ENCODE data around the gene FAM151B. TPM values are rescaled to one million over a fixed set of nuclear protein-coding genes. Genes with fewer than 3 reads are reported as not detected.
"Not testable (repeated sequence)": the region's sequence is repeated elsewhere in the genome, so short reads cannot be mapped to it uniquely, and the experiment has no call there.

Gene FAM151B
- total and polyA plus RNA-seq, 2 experiments from 2014 or later = 0.84 to 1.0 TPM

GRCh38 chr5:80491296-80491695, 3.4 kb downstream of the FAM151B start:
- no peaks in the 10 kb centered on the region for H3K27me3 ChIP-seq
- no peak for DNase-seq (ENCODE audit: low read depth in 1 of 2, low spot score in 1 of 2)
- no peak for TF ChIP-seq CTCF (IDR thresholded peaks at IDR 0.05; ENCODE audit: low read depth, low read length)

GRCh38 chr5:80492741-80493140, 4.8 kb downstream of the FAM151B start:
- no peak overlapping the region for H3K4me3 ChIP-seq
- no peak for TF ChIP-seq CTCF (IDR thresholded peaks at IDR 0.05; ENCODE audit: low read depth, low read length)
- no peak for DNase-seq (ENCODE audit: low read depth in 1 of 2, low spot score in 1 of 2)
- H3K9me3 ChIP-seq (ENCODE audit: low read depth) = no peaks in the 10 kb centered on the region
- no peaks in the 10 kb centered on the region for H3K36me3 ChIP-seq
- no peak overlapping the region for H3K27ac ChIP-seq
- no peaks in the 10 kb centered on the region for H3K4me1 ChIP-seq (ENCODE audit: low read depth)
- H3K27me3 ChIP-seq = no peaks in the 10 kb centered on the region

More at GRCh38 chr5:80491296-80491695, 3.4 kb downstream of the FAM151B start:
- H3K4me1 ChIP-seq (ENCODE audit: low read depth) = peaks cover 3% of the 10 kb centered on the region
- no peak overlapping the region for H3K27ac ChIP-seq
- H3K36me3 ChIP-seq = no peaks in the 10 kb centered on the region
- H3K9me3 ChIP-seq (ENCODE audit: low read depth) = no peaks in the 10 kb centered on the region
- H3K4me3 ChIP-seq = no peak overlapping the region

GRCh38 chr5:80493443-80493842, 5.5 kb downstream of the FAM151B start:
- H3K27ac ChIP-seq; H3K4me3 ChIP-seq; H3K36me3 ChIP-seq; DNase-seq (ENCODE audit: low read depth in 1 of 2, low spot score in 1 of 2); H3K9me3 ChIP-seq (ENCODE audit: low read depth); H3K4me1 ChIP-seq (ENCODE audit: low read depth); H3K27me3 ChIP-seq: not testable (repeated sequence)

GRCh38 chr5:80495891-80496290, 8.0 kb downstream of the FAM151B start:
- no peaks in the 10 kb centered on the region for H3K36me3 ChIP-seq
- DNase-seq (ENCODE audit: low read depth in 1 of 2, low spot score in 1 of 2) = no peak
- no peak overlapping the region for H3K4me3 ChIP-seq
- no peak overlapping the region for H3K27ac ChIP-seq
- H3K27me3 ChIP-seq = no peaks in the 10 kb centered on the region
- no peaks in the 10 kb centered on the region for H3K9me3 ChIP-seq (ENCODE audit: low read depth)
- no peaks in the 10 kb centered on the region for H3K4me1 ChIP-seq (ENCODE audit: low read depth)
- TF ChIP-seq CTCF (IDR thresholded peaks at IDR 0.05; ENCODE audit: low read depth, low read length) = no peak

GRCh38 chr5:80502800-80503199, 14.9 kb downstream of the FAM151B start:
- no peaks in the 10 kb centered on the region for H3K9me3 ChIP-seq (ENCODE audit: low read depth)
- no peak overlapping the region for H3K27ac ChIP-seq
- no peaks in the 10 kb centered on the region for H3K4me1 ChIP-seq (ENCODE audit: low read depth)
- no peak for DNase-seq (ENCODE audit: low read depth in 1 of 2, low spot score in 1 of 2)
- H3K4me3 ChIP-seq = no peak overlapping the region
- no peaks in the 10 kb centered on the region for H3K36me3 ChIP-seq
- TF ChIP-seq CTCF (IDR thresholded peaks at IDR 0.05; ENCODE audit: low read depth, low read length) = no peak
- H3K27me3 ChIP-seq = no peaks in the 10 kb centered on the region

GRCh38 chr5:80503641-80504040, 15.7 kb downstream of the FAM151B start:
- Histone ChIP-seq H3K9me3 (ENCODE audit: low read depth) (no peaks in the 10 kb centered on the region), H3K27me3 (no peaks in the 10 kb centered on the region), H3K4me1 (ENCODE audit: low read depth) (no peaks in the 10 kb centered on the region), H3K36me3 (no peaks in the 10 kb centered on the region), H3K4me3 (no peak overlapping the region), H3K27ac (no peak overlapping the region)
- DNase-seq (ENCODE audit: low read depth in 1 of 2, low spot score in 1 of 2) = no peak
- TF ChIP-seq CTCF (IDR thresholded peaks at IDR 0.05; ENCODE audit: low read depth, low read length) = no peak

Data from cardiac muscle cell (in vitro differentiated cells and primary cell).